HG03342 (cell line): ENCODE data around the gene EGFR.

Experiments
- ATAC-seq: cut with Tn5 transposase; IDR thresholded peaks from one replicate; pipeline ENCODE4 v1.9.1; 2021; ENCODE audit warnings: mild to moderate bottlenecking, moderate library complexity; ENCODE audit not compliant: unreplicated experiment

The EGFR gene

DNA sequence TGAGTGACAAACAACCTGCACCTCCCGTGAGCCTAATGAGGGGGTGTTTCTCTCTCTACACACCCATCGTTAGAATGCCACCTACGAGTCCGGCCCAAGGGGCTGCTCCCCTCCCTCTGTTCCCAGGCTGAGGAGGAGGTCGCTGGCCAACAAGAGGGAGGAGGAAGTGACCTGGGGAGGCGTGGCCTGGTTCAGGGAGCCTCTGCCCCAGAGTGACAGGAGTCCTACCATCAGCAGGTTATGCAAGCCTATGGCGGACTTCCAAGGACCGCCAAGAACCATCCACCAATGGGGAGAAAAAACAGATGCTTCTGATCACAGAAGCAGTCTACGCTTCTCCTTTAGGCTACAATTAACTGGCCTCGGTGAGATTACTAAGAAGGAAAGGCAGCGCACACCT lies 12.3 kb upstream of the EGFR start:
- ATAC-seq: no peak

GRCh38 chr7:55013851-55014250 lies 5.0 kb upstream of the EGFR start:
- ATAC-seq: no peak

- ATAC-seq: no peak
Measured at GRCh38 chr7:55016061-55016745, 2.6 kb upstream of the EGFR start.

GRCh38 chr7:55016746-55017090 lies 2.1 kb upstream of the EGFR start:
- ATAC-seq: no peak

GRCh38 chr7:55017841-55018240 lies 976 bp upstream of the EGFR start:
- no peak for ATAC-seq

DNA sequence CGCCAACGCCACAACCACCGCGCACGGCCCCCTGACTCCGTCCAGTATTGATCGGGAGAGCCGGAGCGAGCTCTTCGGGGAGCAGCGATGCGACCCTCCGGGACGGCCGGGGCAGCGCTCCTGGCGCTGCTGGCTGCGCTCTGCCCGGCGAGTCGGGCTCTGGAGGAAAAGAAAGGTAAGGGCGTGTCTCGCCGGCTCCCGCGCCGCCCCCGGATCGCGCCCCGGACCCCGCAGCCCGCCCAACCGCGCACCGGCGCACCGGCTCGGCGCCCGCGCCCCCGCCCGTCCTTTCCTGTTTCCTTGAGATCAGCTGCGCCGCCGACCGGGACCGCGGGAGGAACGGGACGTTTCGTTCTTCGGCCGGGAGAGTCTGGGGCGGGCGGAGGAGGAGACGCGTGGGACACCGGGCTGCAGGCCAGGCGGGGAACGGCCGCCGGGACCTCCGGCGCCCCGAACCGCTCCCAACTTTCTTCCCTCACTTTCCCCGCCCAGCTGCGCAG lies 424 bp downstream of the EGFR start:
- ATAC-seq: no peak

GRCh38 chr7:55019691-55020465 lies 1.1 kb downstream of the EGFR start:
- ATAC-seq: no peak

DNA sequence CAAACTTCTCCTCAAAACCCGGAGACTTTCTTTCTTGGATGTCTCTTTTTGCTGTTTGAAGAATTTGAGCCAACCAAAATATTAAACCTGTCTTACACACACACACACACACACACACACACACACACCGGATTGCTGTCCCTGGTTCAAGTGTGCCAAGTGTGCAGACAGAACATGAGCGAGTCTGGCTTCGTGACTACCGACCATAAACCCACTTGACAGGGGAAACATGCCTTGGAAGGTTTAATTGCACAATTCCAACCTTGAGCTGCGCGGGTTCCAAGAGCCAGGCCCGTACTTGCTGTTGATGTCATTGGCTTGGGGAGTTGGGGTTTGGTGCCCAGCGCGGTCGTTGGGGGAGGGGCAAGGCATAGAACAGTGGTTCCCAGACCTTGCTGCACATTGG lies 1.7 kb downstream of the EGFR start:
- ATAC-seq: no peak

DNA sequence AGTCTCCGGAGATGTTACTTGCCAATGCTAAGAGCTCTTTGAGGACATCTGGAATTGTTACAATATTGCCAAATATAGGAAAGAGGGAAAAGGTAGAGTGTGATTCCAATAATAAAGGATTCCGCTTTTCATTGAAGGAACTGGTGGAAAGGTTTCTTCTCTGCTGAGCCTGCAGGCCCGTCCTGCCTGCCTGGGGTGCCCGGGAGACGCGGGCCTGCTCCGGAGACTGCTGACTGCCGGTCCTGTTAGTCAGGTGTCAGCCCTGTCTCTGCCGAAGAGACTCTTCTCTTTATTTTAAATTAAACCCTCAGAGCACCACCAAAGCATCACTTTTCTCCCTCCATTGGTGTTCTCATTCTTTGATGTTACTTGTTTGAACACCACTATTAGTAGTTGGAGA lies 2.2 kb downstream of the EGFR start:
- ATAC-seq: no peak

GRCh38 chr7:55022002-55022985 lies 3.5 kb downstream of the EGFR start:
- ATAC-seq: no peak

DNA sequence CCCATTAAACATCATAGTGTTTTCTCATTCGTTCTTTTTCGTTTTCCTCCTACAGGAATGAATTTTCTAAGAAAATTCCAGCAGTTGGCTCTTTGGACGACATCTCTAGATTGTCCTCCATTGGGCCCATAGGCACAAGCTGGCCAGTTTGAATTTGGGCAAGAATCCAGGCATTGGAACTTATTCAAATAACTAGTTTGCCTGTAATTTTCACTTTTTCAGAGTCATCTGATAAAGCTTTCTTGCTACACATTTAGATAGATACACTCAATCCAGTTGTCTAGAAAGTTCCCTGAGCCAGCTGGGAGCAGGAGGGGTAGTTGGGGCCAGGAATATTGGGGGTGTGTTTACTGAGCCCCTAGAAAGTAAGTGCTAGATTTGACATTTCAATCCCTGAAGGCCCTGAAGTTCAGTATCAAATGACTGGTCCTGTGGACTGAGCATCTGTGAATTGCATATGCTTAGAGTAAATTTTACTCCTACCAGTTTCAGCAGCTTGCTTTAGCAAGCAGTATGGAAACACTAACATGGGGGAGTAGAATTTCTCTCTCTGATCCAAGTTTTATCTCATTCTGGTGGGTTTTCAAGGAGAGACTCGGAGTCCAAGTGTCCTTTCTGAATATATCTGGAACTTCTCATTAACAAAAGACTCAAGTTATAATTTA lies 5.2 kb downstream of the EGFR start:
- ATAC-seq: no peak

DNA sequence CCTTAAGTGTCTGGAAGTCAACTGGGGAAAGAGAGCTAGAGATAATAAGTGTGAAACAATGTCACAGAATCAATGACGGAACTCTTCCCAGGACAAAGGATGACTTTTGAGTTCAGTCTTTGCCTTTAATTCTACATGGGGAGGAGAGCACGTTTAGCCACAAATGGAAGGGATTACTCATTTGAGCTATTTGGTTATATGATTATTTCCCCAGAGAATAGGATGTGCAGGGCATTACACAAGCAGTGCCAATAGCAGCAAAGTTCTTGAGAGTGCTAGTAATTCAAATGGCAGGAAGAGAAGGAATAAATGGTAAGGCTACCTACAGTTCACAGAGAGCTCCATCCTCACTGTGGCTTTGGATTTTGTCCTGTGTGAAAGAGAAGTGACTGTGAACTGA lies 6.0 kb downstream of the EGFR start:
- ATAC-seq: no peak

- ATAC-seq: no peak
Measured at GRCh38 chr7:55026086-55026790, 7.4 kb downstream of the EGFR start.

- no peak for ATAC-seq
Measured at GRCh38 chr7:55026867-55027490, 8.2 kb downstream of the EGFR start.

DNA sequence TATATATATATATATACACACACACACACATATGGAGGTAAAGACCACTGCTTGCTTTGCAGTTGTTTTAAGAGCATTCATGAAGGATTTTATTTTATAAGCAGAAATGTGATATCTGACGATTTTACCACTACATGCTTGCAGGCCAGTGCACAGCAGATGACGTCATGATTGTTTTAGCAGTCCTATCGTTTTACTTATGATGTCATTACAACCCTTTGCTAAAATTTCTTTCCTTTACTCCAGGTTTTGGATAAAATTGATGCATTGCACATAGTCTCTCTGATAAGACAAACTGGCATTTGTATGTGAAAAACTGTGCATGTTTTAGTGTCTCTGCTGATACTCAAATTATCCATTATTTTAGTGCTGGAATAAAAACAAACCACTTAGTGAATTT lies 9.2 kb downstream of the EGFR start:
- ATAC-seq: no peak

- no peak for ATAC-seq
Measured at GRCh38 chr7:55030314-55030713, 11.5 kb downstream of the EGFR start.

DNA sequence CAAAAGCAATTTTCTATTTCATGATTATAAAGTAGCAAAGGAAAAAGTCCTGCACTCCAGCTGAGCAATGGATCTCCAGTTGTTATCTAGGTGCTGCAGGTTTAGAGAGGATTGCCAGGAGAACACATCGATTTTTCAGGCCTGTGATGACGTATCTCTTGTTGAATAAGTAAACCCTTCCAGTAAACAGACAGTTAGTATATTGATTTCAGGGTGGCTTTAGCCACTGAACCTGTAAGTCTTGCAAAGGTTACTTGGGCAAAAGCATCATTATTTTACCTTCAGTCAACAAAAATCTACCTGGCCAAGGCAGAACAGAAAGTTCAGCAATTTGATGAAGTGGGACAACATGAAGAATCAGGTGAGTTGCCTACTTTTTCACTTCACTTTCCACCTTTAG lies 12.3 kb downstream of the EGFR start:
- ATAC-seq: no peak

DNA sequence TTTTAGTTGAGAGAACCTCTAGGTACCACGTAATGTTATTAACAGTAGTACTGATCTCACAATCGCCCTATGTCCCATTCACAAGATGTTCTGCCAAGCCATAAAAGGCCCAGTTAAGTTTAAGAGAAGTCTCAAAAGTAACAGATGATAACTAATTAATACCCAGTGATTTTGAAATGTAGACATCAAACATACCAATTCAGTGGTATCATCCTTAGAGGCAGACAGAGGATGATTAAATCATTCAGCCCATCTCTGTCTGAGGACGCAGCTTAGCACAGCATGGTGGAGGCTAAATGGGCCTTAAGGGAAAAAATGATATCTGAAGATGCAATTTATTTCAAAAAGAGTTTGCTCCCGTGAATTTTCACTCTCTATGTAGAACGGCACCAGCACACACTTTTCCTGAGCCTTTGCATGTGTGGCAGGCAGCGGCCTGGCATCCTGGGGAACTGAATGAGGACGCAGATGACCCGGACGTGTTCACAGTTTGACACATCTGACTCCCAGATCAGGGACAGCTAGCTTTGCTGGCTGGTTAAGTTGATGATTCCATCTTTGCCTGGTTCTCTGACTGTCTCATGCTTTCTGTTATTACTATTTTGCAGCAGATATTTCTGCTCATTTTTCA lies 13.4 kb downstream of the EGFR start:
- ATAC-seq: no peak

DNA sequence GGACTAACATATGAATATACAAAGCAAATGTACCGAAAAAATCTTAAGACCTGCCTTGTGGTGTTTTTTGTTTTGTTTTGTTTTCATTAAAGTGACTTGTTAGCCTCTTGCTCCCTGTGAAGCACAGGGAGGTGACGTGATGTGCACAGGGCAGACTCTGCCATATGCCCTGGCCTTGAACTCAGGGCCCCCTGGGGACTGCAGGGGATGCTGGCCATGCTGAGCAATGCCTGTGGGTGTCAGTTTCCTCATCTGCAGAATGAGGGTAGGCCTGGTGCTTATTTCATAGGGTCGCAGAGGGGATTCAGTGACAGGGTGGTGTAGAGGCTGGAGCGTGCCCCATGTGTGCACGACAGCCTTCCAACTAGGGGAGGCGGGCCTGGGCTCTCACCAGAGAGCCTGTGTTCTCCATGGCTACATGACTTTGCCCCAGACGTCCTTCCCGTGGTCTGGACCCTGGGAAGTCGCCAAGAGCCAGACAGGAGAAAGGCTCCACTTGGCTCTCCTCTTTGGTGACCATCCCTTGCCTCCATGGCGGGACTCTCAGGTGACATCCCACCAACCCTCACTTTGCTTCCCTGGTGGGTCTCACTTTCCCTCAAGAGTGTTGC lies 14.5 kb downstream of the EGFR start:
- ATAC-seq: no peak
